Coronary artery (tissue), 2 donors: ENCODE data around the gene SEMA3A.
"Not testable (repeated sequence)": the region's sequence is repeated elsewhere in the genome, so short reads cannot be mapped to it uniquely, and the experiment has no call there.

ENCODE experiments used
- DNase-seq: peaks from one replicate; pipeline ENCODE4 v3.0.0-alpha.2; 2017; ENCODE audit warnings: low spot score
- H3K27ac ChIP-seq, 2 donors: fragments of 200-600 bp; sonication (generic); one replicate each; pipeline ENCODE4 v1.5.1; 2016 to 2019
- H3K4me3 ChIP-seq: fragments of 200-600 bp; sonication (generic); 2 replicates; pipeline ENCODE4 v1.5.1; 2016; ENCODE audit warnings: mild to moderate bottlenecking, moderate library complexity
- TF ChIP-seq, protein P1 (sequence below): fragments of 200-600 bp; sonication (generic); IDR thresholded peaks from one replicate; pipeline ENCODE4 v1.5.1; 2019; ENCODE audit warnings: antibody characterized with exemption

SEMA3A gene

DNA sequence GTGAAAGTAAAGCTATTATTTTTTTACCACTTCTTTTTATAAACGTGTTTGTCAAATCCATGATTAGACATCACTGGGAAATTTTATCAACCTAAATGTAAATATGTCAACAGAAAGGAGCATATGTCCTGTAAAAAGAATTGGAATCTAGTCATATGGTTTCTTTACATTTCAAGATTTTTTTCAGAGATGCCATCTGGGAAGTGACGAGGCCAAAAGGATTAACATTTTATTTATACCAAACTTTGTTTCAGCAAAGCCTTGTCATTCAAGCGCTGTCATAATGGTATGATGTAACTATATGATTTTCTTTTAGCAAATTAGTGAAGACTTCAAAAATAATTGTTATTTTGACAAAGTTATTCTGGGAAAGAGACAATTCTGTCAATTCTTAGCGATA lies 117.3 kb downstream of the SEMA3A start:
- no peak for DNase-seq
- Histone ChIP-seq H3K27ac (no peak overlapping the region), H3K4me3 (no peak overlapping the region)
- TF ChIP-seq, protein P1, sequence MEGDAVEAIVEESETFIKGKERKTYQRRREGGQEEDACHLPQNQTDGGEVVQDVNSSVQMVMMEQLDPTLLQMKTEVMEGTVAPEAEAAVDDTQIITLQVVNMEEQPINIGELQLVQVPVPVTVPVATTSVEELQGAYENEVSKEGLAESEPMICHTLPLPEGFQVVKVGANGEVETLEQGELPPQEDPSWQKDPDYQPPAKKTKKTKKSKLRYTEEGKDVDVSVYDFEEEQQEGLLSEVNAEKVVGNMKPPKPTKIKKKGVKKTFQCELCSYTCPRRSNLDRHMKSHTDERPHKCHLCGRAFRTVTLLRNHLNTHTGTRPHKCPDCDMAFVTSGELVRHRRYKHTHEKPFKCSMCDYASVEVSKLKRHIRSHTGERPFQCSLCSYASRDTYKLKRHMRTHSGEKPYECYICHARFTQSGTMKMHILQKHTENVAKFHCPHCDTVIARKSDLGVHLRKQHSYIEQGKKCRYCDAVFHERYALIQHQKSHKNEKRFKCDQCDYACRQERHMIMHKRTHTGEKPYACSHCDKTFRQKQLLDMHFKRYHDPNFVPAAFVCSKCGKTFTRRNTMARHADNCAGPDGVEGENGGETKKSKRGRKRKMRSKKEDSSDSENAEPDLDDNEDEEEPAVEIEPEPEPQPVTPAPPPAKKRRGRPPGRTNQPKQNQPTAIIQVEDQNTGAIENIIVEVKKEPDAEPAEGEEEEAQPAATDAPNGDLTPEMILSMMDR = no peak

DNA sequence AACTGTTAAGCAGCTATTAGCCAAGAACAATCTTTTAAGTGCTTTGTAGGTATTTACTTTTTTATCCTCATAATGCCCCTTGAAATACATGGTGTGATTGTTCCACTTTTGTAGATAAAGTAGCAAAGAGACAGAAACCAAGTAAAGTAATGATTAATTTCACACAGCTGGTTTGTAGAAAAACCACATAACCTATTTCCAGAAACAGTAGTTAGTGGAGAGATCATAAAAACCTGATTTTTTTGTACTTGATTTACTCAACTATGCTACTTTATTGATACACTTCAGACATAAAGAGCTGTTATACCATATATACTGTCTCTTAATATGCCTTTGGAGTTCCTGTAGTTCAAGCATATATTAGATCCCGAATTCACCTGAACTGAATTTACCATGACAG lies 118.4 kb downstream of the SEMA3A start:
- Histone ChIP-seq H3K4me3 (no peak overlapping the region), H3K27ac (no peak overlapping the region)
- TF ChIP-seq, protein P1 = no peak
- DNase-seq = no peak

DNA sequence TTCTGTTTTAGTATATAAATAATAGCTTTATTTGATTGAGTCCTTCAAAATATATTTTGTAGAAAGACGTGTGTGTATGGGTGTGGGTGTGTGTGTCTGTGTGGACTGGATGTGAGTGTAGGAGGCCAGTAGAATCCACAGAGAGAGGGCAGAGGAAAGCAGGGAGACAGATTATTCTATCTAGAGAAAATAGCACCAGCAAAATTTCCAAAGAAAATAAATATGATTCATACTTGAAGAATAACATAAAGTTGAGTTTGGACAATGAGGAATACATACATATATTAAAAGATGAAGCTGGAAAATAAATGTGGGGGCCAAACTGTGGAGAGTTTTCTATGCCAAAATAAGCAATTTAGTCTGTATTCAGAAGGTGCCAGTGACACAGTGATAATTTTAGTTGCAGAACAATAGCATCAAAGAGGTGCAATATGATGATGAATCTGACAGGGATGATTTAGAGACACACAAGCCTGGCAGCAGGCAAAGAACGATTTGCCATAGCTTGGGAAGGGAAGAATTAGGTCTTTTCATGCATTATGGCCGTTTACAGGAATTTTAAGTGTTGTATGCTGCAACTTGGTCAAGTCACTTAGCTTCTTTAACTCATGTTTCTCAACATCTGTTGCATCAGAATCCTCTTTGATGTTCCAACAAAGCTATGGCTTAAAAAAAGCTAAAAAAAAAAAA lies 121.3 kb downstream of the SEMA3A start:
- DNase-seq = no peak
- H3K4me3 ChIP-seq = no peak overlapping the region
- TF ChIP-seq, protein P1 = no peak
- no peak overlapping the region for H3K27ac ChIP-seq

DNA sequence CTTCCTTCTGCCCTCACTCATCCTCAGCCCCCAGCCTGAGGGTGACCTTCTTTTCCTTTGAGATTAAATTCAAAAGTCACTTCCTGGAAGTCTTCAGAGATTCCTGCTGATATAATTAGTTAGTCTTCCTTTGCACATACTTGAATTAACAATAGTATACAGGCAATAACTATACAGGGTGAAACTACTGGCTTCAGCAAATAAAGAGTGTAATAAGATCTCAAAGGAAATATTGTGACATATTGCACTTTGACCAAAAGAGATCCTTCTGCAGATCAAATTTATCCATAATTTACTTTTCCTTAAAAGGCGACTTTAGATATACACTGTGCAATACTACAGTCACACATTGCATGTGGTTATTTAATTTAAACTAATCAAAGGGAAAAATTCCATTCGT lies 123.8 kb downstream of the SEMA3A start:
- TF ChIP-seq, protein P1 = no peak
- no peak for DNase-seq
- H3K27ac ChIP-seq = no peak overlapping the region
- H3K4me3 ChIP-seq = no peak overlapping the region

DNA sequence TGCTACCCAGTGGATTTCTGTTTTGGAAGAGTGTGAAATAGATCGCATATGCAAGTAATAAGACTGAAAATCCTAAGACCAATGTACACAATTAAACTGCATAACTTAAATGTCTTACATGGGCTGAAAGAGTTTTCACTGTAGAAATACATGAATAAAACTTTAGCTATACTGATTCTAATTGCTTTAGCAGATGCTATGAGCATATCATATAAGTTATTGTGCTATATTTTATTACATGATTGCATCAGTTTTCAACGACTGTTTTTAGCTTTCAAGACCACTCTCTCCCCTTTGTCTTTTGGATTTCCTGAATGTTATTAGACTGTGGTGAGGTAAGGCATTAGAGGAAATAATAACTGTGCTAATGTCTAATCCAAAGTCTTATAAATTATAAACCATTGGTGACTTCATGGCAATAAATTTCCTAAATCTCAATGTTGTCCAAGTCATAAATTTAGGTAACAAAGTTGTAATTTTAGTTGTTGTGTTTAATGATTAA lies 124.5 kb downstream of the SEMA3A start:
- TF ChIP-seq, protein P1 = no peak
- DNase-seq = no peak
- H3K27ac ChIP-seq = no peak overlapping the region

DNA sequence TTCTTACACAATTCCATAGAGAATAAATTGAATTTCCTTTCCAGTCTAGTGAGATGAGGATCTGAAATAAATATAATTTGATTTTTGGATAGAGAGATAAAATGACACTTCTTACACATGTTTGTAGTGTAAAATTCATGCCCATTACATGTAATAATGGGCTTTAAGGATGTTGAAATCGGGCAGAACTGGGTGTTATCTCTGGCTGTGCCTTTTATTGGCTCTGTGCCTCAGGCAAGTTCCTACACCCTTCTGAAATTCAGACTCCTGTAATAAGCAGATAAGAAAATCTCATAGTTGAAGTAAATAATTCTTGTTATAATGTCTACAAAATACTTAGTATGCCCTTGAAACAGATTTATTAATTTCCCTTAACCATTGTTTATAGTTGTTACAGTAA lies 125.6 kb downstream of the SEMA3A start:
- Histone ChIP-seq H3K27ac (no peak overlapping the region), H3K4me3 (no peak overlapping the region)
- no peak for DNase-seq
- TF ChIP-seq, protein P1 = no peak

More for the DNA sequence above, 124.5 kb downstream of the SEMA3A start:
- no peak overlapping the region for H3K4me3 ChIP-seq

DNA sequence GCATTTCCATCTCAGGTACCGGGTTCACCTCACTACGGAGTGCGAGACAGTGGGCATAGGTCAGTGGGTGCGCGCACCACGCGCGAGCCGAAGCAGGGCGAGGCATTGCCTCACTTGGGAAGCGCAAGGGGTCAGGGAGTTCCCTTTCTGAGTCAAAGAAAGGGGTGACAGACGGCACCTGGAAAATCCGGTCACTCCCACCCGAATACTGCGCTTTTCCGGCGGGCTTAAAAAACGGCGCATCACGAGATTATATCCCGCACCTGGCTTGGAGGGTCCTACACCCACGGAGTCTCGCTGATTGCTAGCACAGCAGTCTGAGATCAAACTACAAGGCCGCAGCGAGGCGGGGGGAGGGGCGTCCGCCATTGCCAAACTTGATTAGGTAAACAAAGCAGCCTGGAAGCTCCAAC lies 132.1 kb downstream of the SEMA3A start:
- DNase-seq, H3K27ac ChIP-seq, H3K4me3 ChIP-seq: not testable (repeated sequence)
